WTC11 (cell line): ENCODE results near the gene MRPS6. TPM values are rescaled to one million over a fixed set of nuclear protein-coding genes. Genes with fewer than 3 reads are reported as not detected.

ENCODE experiments used
- ATAC-seq: fragments of 200-7000 bp; cut with Tn5 transposase; 2 replicates; pipeline ENCODE4 v1.10.0; 2021; ENCODE audit warnings: mild to moderate bottlenecking, moderate library complexity
- CTCF ChIA-PET: fragments of 300-600 bp; sonication (Branson Sonifier 250); formaldehyde crosslinking; loops from one replicate; lab custom pipeline; 2021; ENCODE audit warnings: antibody characterized with exemption; lab: Charles Lee
- POLR2A ChIA-PET: fragments of 350-600 bp; sonication (Branson Sonifier 250); formaldehyde crosslinking; loops from one replicate; lab custom pipeline; 2021; ENCODE audit warnings: antibody characterized with exemption; lab: Charles Lee
- DNase-seq: peaks from one replicate; pipeline ENCODE4 v3.0.0; 2021; ENCODE audit warnings: low spot score
- H3K27ac Mint-ChIP-seq: 2 replicates; pipeline ENCODE4 v1.8.0; 2021; ENCODE audit warnings: mixed read lengths
- H3K27me3 Mint-ChIP-seq: 2 replicates; pipeline ENCODE4 v1.8.0; 2021; ENCODE audit warnings: low read depth, mild to moderate bottlenecking, moderate library complexity, mixed read lengths
- H3K36me3 Mint-ChIP-seq: 2 replicates; pipeline ENCODE4 v1.8.0; 2021; ENCODE audit warnings: mixed read lengths
- H3K4me1 Mint-ChIP-seq: 2 replicates; pipeline ENCODE4 v1.8.0; 2022; ENCODE audit warnings: mixed read lengths
- H3K4me3 Mint-ChIP-seq: 2 replicates; pipeline ENCODE4 v1.8.0; 2021; ENCODE audit warnings: mild to moderate bottlenecking, moderate library complexity, mixed read lengths
- H3K9me3 Mint-ChIP-seq: 2 replicates; pipeline ENCODE4 v1.8.0; 2021; ENCODE audit warnings: mixed read lengths
- ATF1 ChIP-seq: sonication (generic); formaldehyde crosslinking; IDR thresholded peaks from 2 replicates; pipeline ENCODE4 v1.8.1; 2023; ENCODE audit warnings: mild to moderate bottlenecking, moderate library complexity, missing genetic modification reagents
- CBFB ChIP-seq: sonication (generic); formaldehyde crosslinking; IDR thresholded peaks from 2 replicates; pipeline ENCODE4 v1.8.1; 2022; ENCODE audit warnings: mild to moderate bottlenecking, low read depth, missing genetic modification reagents
- FOXP1 ChIP-seq: sonication (generic); formaldehyde crosslinking; IDR thresholded peaks from 2 replicates; pipeline ENCODE4 v1.8.0; 2022; ENCODE audit warnings: missing genetic modification reagents, mild to moderate bottlenecking, moderate library complexity, borderline replicate concordance
- IRF1 ChIP-seq: sonication (generic); formaldehyde crosslinking; IDR thresholded peaks from 2 replicates; pipeline ENCODE4 v1.8.0; 2023; ENCODE audit warnings: missing genetic modification reagents
- KAT7 ChIP-seq: sonication (generic); formaldehyde crosslinking; IDR thresholded peaks from 2 replicates; pipeline ENCODE4 v1.8.1; 2023; ENCODE audit warnings: missing genetic modification reagents, mild to moderate bottlenecking, borderline replicate concordance
- NFYB ChIP-seq: sonication (generic); formaldehyde crosslinking; conservative IDR thresholded peaks from 2 replicates; pipeline ENCODE4 v1.8.0; 2022; ENCODE audit warnings: low read depth, missing genetic modification reagents
- SMAD3 ChIP-seq: sonication (generic); formaldehyde crosslinking; IDR thresholded peaks from 2 replicates; pipeline ENCODE4 v1.8.0; 2022; ENCODE audit warnings: missing genetic modification reagents, mild to moderate bottlenecking, borderline replicate concordance
- STAT6 ChIP-seq: sonication (generic); formaldehyde crosslinking; conservative IDR thresholded peaks from 2 replicates; pipeline ENCODE4 v1.8.1; 2023; ENCODE audit warnings: mild to moderate bottlenecking, low read depth, missing genetic modification reagents, moderate library complexity
- TEAD4 ChIP-seq: sonication (generic); formaldehyde crosslinking; IDR thresholded peaks from 2 replicates; pipeline ENCODE4 v1.8.0; 2022; ENCODE audit warnings: mild to moderate bottlenecking, missing genetic modification reagents
- TP53 ChIP-seq: sonication (generic); formaldehyde crosslinking; IDR thresholded peaks from 2 replicates; pipeline ENCODE4 v1.8.1; 2023; ENCODE audit warnings: mild to moderate bottlenecking, missing genetic modification reagents
- ZNF232 ChIP-seq: sonication (generic); formaldehyde crosslinking; IDR thresholded peaks from 2 replicates; pipeline ENCODE4 v1.8.0; 2022; ENCODE audit warnings: mild to moderate bottlenecking, missing genetic modification reagents
- ZNF423 ChIP-seq: fragments of 250-450 bp; sonication (Bioruptor Pico); IDR thresholded peaks from 2 replicates; pipeline ENCODE4 v2.1.2; 2022; ENCODE audit warnings: mild to moderate bottlenecking, moderate library complexity
- ZNF671 ChIP-seq: fragments of 250-450 bp; sonication (Bioruptor Pico); IDR thresholded peaks from 2 replicates; pipeline ENCODE4 v1.8.0; 2021; ENCODE audit warnings: mild to moderate bottlenecking
- total RNA-seq: library from RNA; stranded (reverse); gene quantifications from 3 replicates; pipeline ENCODE4 v1.2.3, GENCODE V29; 2021
- TF ChIP-seq, protein P1 (sequence below): fragments of 250-450 bp; sonication (Bioruptor Pico); conservative IDR thresholded peaks from 2 replicates; pipeline ENCODE4 v1.9.0; 2021; ENCODE audit warnings: mild to moderate bottlenecking
- TF ChIP-seq, protein P2 (sequence below): sonication (generic); formaldehyde crosslinking; IDR thresholded peaks from 2 replicates; pipeline ENCODE4 v1.8.0; 2022; ENCODE audit warnings: mild to moderate bottlenecking, missing genetic modification reagents
- TF ChIP-seq, protein P3 (sequence below): fragments of 250-450 bp; sonication (Bioruptor Pico); IDR thresholded peaks from 2 replicates; pipeline ENCODE4 v1.9.0; 2021; ENCODE audit warnings: mild to moderate bottlenecking
- TF ChIP-seq, protein P4 (sequence below): fragments of 250-450 bp; sonication (Bioruptor Pico); IDR thresholded peaks from 2 replicates; pipeline ENCODE4 v1.9.0; 2021; ENCODE audit warnings: mild to moderate bottlenecking, borderline replicate concordance

The MRPS6 gene
- total RNA-seq, 1 experiment from 2014 or later, result 133 TPM

GRCh38 chr21:34085129-34085528 lies 11.8 kb downstream of the MRPS6 start:
- POLR2A ChIA-PET, result no interaction called here
- Mint-ChIP-seq H3K36me3 (peaks cover 8% of the 10 kb centered on the region; the same call in 1 of the 2 replicates), H3K9me3 (no peaks in the 10 kb centered on the region), H3K4me3 (0 out of 2 replicates have a peak overlapping the region, but pooled peaks have one; percentile 11), H3K27ac (no peak overlapping the region), H3K4me1 (peaks cover 52% of the 10 kb centered on the region), H3K27me3 (no peaks in the 10 kb centered on the region)
- TF ChIP-seq, protein P1, sequence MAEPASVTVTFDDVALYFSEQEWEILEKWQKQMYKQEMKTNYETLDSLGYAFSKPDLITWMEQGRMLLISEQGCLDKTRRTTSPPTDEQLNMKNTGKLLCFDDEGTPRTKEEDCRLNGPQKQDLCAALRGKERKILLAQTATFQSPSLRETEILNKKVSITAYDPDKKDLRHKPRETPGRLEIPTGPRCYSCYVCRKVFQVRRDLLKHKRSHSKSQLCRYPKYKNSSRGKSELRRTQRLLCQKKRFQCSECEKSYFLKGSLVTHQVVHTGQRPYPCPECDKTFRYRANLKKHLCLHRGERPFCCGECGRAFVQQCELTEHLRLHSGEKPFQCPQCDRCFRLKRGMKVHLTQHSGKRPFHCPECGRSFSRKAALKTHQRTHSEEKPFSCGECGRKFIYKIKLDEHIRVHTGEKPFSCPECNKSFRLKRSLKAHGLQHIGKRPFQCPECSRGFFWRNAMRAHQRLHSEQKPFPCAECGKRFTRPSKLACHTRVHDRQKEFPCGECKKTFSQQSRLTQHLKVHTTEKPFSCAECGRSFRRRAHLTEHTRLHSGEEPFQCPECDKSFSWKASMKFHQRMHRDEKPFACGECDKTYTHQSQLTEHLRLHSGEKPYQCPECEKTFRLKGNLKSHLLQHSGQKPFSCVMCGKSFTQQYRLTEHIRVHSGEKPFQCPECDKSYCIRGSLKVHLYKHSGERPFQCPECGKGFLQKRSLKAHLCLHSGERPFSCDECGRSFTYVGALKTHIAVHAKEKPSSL, result no peak
- TF ChIP-seq ZNF232, result no peak
- CTCF ChIA-PET, result interaction anchor here (0.7 kb wide), 1 partner anchor 352 kb away, joined by 3 read pairs; no protein-coding TSS in a partner anchor
- DNase-seq, result no peak
- ATAC-seq, result peak; percentile 41; the same call in 1 of the 2 replicates

DNA sequence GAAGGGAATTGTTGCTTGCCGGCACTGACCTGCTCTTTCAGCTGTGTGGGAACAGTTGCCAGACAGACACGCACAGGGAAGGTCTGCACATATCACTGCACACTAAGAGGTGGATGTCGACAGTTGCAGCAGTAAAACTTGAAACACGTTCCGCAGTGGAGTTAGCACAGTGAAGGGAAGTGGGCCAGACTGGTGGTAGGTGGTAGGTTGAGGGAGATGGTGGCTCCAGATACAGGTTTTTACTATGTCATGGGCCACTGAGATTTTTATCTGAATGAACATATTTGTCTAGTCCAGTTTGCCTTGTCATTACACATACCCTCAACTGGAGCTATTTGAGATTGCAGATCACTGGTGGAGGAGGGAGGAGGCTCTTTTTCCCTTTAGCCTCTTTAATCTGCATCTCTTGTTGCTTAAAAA lies 13.5 kb downstream of the MRPS6 start:
- ATAC-seq, result no peak
- Mint-ChIP-seq H3K9me3 (no peaks in the 10 kb centered on the region), H3K4me1 (peaks cover 49% of the 10 kb centered on the region), H3K36me3 (no peaks in the 10 kb centered on the region; the same call in 1 of the 2 replicates)
- no peak for TF ChIP-seq TEAD4 (CRISPR knock-in tag)
- no peak for TF ChIP-seq STAT6 (CRISPR knock-in tag)
- TF ChIP-seq, protein P2, sequence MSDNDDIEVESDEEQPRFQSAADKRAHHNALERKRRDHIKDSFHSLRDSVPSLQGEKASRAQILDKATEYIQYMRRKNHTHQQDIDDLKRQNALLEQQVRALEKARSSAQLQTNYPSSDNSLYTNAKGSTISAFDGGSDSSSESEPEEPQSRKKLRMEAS, result no peak
- TF ChIP-seq SMAD3 (CRISPR knock-in tag), result no peak
- TF ChIP-seq ZNF671 (CRISPR knock-in tag), result no peak
- no peak for TF ChIP-seq ZNF423
- TF ChIP-seq, protein P3, sequence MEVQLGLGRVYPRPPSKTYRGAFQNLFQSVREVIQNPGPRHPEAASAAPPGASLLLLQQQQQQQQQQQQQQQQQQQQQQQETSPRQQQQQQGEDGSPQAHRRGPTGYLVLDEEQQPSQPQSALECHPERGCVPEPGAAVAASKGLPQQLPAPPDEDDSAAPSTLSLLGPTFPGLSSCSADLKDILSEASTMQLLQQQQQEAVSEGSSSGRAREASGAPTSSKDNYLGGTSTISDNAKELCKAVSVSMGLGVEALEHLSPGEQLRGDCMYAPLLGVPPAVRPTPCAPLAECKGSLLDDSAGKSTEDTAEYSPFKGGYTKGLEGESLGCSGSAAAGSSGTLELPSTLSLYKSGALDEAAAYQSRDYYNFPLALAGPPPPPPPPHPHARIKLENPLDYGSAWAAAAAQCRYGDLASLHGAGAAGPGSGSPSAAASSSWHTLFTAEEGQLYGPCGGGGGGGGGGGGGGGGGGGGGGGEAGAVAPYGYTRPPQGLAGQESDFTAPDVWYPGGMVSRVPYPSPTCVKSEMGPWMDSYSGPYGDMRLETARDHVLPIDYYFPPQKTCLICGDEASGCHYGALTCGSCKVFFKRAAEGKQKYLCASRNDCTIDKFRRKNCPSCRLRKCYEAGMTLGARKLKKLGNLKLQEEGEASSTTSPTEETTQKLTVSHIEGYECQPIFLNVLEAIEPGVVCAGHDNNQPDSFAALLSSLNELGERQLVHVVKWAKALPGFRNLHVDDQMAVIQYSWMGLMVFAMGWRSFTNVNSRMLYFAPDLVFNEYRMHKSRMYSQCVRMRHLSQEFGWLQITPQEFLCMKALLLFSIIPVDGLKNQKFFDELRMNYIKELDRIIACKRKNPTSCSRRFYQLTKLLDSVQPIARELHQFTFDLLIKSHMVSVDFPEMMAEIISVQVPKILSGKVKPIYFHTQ (CRISPR knock-in tag), result no peak
- no peak for TF ChIP-seq NFYB
- TF ChIP-seq ATF1 (CRISPR knock-in tag), result no peak
- TF ChIP-seq, all 79 proteins: peak for 0
- DNase-seq, result no peak
- ChIA-PET CTCF (no interaction called here), POLR2A (interaction anchor here (0.5 kb wide), 1 partner anchor 399 kb away, joined by 3 read pairs; no protein-coding TSS in a partner anchor)
- Mint-ChIP-seq H3K27ac (no peak overlapping the region), H3K4me3 (no peak overlapping the region), H3K27me3 (no peaks in the 10 kb centered on the region)

GRCh38 chr21:34088752-34089151 lies 15.4 kb downstream of the MRPS6 start:
- no peaks in the 10 kb centered on the region for H3K36me3 Mint-ChIP-seq
- POLR2A ChIA-PET, result no interaction called here
- CTCF ChIA-PET, result no interaction called here
- H3K4me1 Mint-ChIP-seq, result peaks cover 38% of the 10 kb centered on the region
- ATAC-seq (no peak), DNase-seq (no peak)
- H3K4me3 Mint-ChIP-seq, result no peak overlapping the region
- no peaks in the 10 kb centered on the region for H3K9me3 Mint-ChIP-seq
- no peak overlapping the region for H3K27ac Mint-ChIP-seq
- no peaks in the 10 kb centered on the region for H3K27me3 Mint-ChIP-seq
- TF ChIP-seq KAT7, result no peak
- TF ChIP-seq IRF1 (CRISPR knock-in tag), result no peak
- no peak for TF ChIP-seq TP53
- TF ChIP-seq ZNF423, result no peak
- no peak for TF ChIP-seq CBFB (CRISPR knock-in tag)
- no peak for TF ChIP-seq FOXP1 (CRISPR knock-in tag)
- TF ChIP-seq, protein P4, sequence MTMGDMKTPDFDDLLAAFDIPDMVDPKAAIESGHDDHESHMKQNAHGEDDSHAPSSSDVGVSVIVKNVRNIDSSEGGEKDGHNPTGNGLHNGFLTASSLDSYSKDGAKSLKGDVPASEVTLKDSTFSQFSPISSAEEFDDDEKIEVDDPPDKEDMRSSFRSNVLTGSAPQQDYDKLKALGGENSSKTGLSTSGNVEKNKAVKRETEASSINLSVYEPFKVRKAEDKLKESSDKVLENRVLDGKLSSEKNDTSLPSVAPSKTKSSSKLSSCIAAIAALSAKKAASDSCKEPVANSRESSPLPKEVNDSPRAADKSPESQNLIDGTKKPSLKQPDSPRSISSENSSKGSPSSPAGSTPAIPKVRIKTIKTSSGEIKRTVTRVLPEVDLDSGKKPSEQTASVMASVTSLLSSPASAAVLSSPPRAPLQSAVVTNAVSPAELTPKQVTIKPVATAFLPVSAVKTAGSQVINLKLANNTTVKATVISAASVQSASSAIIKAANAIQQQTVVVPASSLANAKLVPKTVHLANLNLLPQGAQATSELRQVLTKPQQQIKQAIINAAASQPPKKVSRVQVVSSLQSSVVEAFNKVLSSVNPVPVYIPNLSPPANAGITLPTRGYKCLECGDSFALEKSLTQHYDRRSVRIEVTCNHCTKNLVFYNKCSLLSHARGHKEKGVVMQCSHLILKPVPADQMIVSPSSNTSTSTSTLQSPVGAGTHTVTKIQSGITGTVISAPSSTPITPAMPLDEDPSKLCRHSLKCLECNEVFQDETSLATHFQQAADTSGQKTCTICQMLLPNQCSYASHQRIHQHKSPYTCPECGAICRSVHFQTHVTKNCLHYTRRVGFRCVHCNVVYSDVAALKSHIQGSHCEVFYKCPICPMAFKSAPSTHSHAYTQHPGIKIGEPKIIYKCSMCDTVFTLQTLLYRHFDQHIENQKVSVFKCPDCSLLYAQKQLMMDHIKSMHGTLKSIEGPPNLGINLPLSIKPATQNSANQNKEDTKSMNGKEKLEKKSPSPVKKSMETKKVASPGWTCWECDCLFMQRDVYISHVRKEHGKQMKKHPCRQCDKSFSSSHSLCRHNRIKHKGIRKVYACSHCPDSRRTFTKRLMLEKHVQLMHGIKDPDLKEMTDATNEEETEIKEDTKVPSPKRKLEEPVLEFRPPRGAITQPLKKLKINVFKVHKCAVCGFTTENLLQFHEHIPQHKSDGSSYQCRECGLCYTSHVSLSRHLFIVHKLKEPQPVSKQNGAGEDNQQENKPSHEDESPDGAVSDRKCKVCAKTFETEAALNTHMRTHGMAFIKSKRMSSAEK (CRISPR knock-in tag), result no peak
